CD4-positive, alpha-beta T cell treated with Interleukin-6 at 100 ng/mL for 8 hours (primary cell): ENCODE measurements around the gene ST14.
"Not testable (repeated sequence)": the region's sequence is repeated elsewhere in the genome, so short reads cannot be mapped to it uniquely, and the experiment has no call there.

Experiments
- DNase-seq: peaks from one replicate; pipeline ENCODE4 v3.0.0-alpha.2; 2020; ENCODE audit warnings: mixed read lengths, low spot score

ST14 gene

DNA sequence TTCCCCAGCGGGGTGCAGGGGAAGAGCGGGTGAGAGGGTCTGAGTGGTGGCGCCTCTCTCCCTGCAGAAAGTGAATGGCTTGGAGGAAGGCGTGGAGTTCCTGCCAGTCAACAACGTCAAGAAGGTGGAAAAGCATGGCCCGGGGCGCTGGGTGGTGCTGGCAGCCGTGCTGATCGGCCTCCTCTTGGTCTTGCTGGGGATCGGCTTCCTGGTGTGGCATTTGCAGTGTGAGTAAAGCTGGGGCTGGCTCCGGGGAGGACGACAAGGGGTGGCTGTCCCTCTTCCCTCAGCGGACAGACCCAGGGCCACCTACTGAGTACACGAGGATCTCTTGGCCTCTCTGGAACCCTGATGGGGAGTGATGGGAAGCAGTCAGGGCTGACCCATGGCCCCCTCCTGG lies 28.5 kb downstream of the ST14 start:
- DNase-seq, result no peak

DNA sequence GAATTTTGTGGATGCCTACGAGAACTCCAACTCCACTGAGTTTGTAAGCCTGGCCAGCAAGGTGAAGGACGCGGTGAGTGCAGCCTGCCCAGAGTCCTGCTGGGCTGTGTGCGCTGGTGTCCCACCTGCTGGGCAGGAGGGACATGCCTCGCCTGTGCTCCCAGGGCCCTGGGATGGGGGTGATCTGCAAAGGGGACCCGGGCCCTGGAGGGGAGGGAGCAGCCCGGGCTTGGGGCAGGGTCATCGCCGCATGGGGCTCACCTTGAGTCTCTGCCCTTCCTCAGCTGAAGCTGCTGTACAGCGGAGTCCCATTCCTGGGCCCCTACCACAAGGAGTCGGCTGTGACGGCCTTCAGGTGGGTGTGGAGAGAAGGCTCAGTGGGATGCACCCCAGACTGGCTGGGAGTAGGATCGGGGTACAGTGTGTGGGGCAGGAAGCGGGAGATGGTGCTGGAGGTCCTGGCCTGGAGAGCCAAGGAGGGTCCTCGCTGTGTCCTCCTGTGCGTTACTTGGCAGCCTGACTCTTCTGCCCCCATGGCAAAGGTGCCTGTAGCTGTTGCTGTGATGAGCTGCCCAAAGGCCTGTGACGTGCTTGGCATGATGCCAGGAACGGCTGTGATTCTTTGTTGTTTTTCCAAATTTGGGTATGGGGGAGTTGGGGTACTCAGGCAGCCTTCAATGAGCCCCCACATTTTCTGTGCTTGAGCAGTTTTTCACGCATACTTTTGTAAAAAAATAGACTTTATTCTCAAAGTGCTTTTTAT lies 29.2 kb downstream of the ST14 start:
- no peak for DNase-seq

DNA sequence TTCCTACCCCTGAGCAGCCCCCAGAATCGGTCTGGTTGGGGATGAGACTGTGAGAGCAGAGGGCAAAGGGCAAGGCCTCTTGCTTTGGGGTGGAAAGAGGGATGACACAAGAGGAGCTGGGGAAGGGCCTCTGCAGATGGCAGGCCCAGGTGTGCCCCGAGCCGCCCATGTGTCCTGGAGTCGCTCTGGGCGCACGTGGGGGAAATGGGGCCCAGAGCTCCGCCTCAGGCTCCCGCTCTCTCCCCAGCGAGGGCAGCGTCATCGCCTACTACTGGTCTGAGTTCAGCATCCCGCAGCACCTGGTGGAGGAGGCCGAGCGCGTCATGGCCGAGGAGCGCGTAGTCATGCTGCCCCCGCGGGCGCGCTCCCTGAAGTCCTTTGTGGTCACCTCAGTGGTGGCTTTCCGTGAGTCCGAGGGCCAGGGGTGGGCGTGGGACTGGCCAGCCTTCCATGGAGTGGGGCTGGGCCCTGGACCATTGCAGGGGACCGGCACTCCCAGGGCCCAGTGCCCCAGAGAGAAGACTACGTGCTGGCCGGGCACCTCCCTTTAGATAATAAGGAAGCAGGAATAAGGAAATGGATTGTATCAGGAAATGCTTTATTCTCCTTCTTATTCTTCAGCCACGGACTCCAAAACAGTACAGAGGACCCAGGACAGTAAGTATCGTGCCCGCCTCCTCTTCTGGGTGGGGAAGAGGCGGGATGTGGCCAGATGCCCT lies 30.1 kb downstream of the ST14 start:
- DNase-seq, result no peak

DNA sequence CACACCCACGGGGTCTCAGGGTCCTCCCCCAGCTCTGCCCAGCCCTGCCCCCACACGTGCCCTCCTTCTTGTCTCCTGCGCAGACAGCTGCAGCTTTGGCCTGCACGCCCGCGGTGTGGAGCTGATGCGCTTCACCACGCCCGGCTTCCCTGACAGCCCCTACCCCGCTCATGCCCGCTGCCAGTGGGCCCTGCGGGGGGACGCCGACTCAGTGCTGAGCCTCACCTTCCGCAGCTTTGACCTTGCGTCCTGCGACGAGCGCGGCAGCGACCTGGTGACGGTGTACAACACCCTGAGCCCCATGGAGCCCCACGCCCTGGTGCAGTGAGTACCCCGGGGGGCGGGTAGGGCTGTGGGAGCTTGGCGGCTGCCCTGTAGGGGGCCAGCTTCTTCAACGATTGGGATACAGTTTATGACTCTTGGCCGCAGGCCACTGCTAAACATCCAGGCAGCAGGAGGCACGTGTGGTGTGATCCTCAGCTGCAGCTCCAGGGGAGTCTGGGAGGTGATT lies 30.8 kb downstream of the ST14 start:
- no peak for DNase-seq

DNA sequence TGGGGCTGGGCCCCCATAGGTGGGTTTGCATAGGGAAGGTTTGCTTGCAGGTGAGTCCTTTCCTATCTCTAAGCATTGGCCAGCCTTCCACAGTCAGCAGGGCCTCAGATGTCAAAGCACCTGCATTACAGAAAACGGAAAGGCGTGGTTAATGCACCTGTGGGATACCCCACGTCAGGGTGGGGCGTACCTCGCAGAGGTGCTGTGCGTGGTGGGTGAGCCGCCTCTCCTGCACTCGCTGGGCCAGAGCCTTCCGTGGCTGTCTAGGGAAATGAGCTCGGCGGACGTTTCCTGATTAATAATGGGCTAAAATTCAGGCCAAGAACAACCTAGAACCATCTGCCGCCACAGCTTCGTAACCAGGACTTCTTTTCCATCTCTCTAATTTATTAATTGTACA lies 32.3 kb downstream of the ST14 start:
- no peak for DNase-seq

DNA sequence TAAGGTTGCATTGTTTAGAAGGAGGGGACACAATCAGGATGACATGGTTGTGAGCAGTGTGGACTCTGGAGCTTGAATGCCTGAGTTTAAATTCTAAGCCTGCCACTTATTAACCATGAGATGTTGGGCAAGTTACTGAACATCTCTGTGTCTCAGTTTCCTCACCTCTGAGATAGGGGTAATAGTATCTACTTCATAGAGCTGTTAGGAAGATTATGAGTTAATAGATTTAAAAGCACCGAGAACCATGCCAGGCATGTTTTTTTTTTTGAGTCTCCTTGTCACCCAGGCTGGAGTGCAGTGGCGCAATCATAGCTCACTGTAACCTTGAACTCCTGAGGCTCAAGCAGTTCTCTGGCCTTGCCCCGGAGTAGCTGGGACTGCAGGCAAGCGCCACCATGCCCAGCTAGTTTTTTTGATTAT lies 33.3 kb downstream of the ST14 start:
- no peak for DNase-seq

DNA sequence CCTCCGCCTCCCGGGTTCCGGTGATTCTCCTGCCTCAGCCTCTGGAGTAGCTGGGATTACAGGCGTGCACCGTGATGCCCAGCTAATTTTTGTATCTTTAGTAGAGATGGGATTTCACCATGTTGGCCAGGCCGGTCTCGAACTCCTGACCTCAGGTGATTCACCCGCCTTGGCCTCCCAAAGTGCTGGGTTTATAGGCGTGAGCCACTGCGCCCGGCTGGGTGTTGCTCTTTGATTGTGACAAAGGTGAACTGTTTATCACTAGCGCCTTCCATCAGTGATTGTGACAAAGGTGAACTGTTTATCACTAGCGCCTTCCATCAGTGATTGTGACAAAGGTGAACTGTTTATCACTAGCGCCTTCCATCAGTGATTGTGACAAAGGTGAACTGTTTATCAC lies 34.0 kb downstream of the ST14 start:
- DNase-seq, result not testable (repeated sequence)

DNA sequence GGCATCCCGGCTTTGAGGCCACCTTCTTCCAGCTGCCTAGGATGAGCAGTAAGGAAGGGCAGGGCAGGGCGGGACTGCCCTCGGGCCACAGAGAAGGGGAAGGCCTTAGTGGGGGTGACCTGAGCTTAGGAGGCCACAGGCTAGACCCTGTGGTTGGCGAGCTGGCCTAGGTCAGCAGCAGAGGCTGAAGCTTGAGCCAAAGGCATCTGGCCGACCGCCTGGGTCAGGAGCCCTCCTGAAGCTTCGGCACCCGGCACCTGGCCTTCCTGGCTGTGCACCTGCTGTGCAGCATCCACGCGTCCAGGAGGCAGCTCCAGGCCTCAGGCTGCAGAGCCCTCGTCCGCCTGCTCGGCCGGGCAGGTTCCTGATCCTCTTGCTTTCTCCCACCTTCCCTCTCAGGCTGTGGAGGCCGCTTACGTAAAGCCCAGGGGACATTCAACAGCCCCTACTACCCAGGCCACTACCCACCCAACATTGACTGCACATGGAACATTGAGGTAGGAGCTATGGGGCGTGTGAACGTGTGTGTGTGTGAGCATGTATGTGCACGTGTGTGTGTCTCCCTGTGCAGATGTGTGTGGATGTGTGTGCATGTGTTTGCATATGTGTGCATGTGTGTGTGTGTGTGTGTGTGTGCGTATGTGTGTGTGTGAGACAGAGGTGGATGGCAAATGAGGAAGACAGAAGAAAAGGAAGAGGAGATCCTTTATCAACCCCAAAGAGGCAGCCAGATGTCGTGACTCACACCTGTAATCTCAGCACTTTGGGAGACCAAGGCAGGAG lies 34.9 kb downstream of the ST14 start:
- DNase-seq, result no peak

DNA sequence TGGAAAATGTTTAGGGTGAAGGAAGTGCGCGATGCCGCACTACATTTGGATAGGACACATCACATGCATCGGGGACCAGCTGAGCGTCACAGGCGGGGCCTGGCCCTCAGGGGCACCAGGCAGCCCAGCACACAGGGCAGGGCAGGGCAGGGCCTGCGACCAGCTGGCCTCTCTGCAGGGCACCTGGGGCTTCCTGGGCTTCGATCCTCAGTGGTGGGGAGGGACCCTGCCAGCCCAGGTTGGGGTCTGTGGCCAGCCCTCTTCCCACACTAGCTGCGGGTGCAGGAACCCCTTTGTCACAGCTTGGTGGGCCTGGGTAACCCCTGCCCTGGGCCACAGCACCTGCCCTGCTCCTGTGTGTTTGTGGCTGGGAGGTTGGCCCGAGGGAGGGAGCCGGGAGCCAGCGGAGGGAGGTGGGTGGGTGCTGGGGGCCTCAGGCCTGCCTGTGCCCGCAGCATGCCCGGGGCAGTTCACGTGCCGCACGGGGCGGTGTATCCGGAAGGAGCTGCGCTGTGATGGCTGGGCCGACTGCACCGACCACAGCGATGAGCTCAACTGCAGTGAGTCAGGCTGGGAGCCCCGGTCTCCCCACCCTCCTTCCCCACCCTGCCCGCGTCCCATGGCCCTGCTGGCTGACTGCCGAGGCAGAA lies 37.9 kb downstream of the ST14 start:
- no peak for DNase-seq

DNA sequence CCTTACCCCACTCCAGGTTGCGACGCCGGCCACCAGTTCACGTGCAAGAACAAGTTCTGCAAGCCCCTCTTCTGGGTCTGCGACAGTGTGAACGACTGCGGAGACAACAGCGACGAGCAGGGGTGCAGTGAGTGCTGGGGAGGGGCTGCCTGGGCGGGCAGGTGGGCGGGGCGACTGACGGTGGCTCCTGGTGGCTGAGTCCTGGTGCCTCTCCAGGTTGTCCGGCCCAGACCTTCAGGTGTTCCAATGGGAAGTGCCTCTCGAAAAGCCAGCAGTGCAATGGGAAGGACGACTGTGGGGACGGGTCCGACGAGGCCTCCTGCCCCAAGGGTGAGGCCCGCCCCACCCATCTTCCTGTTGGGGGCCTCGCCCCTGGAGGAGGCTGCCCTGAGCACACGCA lies 38.7 kb downstream of the ST14 start:
- DNase-seq, result no peak

DNA sequence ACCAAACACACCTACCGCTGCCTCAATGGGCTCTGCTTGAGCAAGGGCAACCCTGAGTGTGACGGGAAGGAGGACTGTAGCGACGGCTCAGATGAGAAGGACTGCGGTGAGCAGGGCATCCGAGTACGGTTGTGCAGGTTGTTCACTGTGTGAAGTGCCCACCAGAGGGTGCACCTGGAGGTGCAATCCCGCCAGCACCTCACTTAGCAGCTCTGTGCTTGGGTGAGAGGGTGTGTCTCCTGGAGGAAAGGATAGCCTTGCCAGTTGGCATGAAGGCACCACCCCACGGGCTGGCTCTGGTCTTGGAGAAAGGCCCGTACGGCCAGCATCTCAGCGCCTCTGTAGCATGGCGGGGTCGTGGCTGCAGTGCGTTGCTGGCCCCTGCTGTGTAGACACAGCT lies 39.4 kb downstream of the ST14 start:
- no peak for DNase-seq

DNA sequence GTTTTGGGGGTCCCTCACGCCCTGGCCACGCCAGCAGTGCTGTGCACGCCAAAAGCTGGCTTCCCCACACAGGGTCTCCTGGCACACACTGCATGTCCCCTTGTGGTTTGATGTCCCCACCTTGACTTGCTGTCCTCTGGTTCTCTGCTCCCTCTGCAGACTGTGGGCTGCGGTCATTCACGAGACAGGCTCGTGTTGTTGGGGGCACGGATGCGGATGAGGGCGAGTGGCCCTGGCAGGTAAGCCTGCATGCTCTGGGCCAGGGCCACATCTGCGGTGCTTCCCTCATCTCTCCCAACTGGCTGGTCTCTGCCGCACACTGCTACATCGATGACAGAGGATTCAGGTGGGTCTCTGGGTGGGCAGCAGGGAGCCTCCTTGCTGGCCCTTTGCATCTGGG lies 40.2 kb downstream of the ST14 start:
- DNase-seq, result no peak

DNA sequence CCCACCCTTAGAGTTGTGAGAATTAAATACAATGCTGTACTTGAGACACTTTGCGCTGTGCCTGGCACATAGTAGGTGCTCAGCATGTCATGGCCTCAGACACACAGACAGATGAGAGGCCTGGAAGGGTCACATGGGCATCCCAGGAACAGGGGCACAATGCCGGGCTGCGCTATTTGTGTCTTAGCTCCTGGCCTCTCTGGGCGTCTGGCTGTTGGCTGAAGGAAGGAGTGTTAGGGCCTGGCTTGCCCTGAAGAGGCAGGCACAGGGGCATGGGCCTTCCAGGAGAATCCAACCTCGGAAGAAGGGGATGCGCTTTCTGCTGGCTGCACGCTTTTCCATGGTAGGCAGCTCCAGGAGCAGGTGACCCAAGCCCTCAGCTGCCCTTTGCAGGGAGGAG lies 41.4 kb downstream of the ST14 start:
- DNase-seq, result no peak

DNA sequence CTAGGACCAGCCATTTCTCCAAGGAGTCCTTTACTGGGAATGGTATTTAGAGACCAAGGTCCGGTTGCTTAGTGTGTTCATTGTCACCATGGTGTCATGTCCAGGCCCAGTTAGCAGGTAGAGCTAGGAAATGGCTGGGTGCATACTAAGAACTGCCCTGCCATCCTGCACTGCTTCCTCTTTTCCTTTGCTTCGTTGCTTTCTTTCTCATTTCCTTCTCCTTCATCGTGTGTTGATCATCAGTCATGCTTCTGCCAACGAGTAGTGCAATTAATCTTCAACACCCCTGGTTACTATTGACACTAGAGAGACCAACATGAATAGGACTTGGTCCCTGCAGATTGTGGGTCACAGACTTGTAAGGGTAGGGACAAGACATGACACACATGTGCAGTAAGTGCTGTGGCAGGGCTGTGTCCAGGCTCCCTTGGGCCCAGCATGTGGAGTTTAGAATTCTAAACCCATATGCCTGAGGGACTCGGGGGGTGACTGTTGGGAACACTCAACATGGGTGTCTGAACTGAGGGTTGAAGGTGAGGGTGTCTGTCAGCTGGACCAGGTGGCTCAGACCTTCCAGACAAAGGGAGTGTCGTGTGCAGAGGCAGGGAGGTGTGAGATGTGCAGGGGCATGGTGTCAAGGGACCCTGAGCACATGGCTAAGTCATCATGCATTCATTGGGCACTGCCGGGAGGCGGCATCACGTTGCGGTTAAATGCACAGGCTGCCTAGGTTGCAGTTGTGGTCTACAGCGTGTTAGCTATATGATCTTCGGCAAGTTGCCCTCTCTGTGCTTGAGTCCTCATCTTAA lies 42.6 kb downstream of the ST14 start:
- no peak for DNase-seq

DNA sequence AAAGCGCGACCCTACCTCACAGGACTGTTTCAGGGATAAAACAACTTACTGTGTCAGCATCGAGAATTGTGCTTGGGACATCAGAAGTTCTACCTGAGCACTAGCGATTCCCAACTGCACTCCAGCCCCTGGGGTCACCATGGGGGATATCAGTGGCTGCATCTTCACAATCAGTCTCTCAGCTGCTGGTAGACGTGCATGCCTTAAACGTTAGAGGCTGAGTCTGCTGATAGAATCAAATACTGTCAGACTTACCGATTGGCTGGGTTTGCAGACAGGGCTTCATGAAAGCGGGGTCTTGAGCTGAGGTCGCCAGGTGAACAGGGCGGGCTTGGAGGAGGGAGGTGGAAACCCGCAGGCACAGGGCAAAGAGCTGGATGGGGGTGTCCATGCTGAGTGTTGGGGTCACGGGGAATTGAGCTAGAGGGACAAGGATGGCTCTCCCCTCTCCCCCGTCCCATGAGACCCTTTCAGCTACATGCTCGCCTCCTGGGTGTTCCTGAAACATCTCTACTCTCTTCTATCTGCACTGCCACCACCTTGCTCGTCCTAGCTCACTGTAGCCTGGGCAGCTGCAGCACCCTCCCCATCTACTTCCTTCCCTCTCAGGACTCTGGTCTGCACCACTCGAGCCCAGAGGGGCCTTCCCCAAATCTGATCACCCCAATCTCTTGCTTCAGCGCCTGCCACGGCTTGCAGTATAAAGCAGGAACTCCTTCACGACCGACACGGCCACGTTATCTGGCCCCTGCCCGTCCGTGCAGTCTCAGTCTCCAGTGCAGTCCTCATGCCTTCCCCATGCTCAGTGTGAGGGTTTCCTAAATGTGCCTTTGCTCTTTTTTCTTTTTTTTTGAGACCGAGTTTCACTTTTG lies 43.5 kb downstream of the ST14 start:
- DNase-seq, result no peak

DNA sequence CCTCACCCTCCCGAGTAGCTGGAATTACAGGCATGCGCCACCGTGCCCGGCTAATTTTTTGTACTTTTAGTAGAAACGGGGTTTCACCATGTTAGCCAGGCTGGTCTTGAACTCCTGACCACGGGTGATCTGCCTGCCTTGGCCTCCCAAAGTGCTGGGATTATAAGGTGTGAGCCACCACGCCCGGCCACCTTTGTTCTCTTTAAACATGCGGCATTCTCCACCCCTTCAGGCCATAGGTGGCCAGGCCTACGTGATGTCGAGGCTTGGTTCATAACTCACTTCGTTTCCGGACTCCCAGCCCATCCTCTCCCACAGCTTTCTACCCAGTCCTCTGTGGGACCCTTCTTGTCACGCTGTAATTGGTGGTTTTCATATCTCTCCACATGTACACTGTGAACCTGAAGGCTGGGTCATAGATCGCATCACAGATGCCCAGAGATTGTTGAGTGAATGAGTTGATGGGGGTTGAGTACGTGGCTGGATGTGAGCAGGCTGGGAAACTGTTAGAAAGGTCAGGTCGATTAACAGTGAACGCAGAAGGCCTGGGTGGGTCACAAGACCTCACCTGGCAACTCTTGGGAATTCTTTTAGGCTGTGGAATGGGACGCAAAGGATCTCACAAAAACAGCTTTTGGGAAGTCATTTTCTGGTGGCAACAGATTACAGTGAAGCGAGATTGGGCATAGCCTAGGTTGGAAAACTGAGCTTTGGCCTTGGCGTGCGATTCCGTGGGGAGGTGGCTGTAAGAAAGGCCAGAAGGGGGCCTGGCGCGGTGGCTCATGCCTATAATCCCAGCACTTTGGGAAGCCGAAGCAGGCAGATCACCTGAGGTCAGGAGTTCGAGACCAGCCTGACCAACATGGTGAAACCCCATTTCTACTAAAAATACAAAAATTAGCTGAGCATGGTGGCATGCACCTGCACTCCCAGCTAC lies 44.5 kb downstream of the ST14 start:
- DNase-seq, result no peak

DNA sequence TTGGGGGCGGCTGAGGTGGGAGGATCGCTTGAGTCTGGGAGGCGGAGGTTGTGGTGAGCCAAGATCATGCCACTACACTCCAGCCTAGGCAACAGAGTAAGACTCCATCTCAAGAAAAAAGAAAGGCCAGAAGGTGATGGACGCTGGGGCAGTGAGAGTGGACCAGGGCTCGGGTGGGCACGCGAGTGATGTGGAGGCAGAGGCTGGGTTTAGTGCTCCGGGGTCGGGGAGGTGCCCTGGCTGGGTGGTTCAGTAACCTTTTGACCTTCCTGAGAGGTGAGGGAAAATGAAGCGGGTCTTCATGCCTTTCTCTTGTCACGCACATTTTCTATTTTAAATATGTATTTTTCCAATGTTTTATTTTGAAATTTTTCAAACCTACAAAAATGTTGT lies 45.1 kb downstream of the ST14 start:
- DNase-seq, result no peak

DNA sequence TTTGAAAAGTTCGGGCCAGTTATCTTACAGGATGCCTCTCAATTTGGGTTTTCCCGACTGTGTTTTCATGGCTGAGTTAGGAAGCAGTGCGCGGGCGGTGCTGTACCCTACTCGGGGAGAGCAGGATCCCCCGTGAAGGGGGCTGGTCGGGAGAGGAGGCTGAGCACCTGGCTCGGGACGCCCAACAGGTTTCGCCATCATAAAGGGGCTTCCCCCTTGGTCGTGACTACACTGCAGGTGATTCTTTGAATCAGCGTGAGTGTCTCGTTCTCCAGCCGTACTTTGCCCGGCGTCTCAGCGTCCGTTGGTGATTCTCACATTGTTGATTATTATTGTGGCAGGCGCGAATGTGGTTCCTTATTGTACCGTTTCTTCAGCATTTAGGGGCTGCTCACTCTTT lies 46.6 kb downstream of the ST14 start:
- DNase-seq, result no peak
